ENCODE measurements around the gene EHBP1. TPM values are rescaled to one million over a fixed set of nuclear protein-coding genes. Genes with fewer than 3 reads are reported as not detected.

EHBP1 gene
- total and polyA plus RNA-seq, 4 donors, result 12.0 to 70.9 (median 28.1) TPM

GRCh38 chr2:62663411-62663810 lies 42.1 kb upstream of the EHBP1 start:
- intact Hi-C loops (cut with DNase I), result no loop called here
- Histone ChIP-seq H3K36me3 (ENCODE audit: control insufficient read depth in 1 of 2, insufficient read depth in 2 of 2, low read length in 1 of 2) (no peaks in the 10 kb centered on the region), H3K9me3 (ENCODE audit: control insufficient read depth, low read length) (no peaks in the 10 kb centered on the region), H3K27ac (ENCODE audit: low read depth in 1 of 2, low read length in 2 of 2) (no peak overlapping the region), H3K27me3 (ENCODE audit: control insufficient read depth in 1 of 2, insufficient read depth in 2 of 2, low read length in 1 of 2) (no peaks in the 10 kb centered on the region), H3K4me1 (ENCODE audit: control insufficient read depth in 1 of 2, insufficient read depth in 2 of 2, low read length in 2 of 2) (peaks cover 0 to 9% of the 10 kb centered on the region in 2 donors), H3K4me3 (ENCODE audit: low read length in 2 of 2) (no peak overlapping the region)
- no peak for DNase-seq
- peak; percentile 61 for ATAC-seq (ENCODE audit: low FRiP score)

DNA sequence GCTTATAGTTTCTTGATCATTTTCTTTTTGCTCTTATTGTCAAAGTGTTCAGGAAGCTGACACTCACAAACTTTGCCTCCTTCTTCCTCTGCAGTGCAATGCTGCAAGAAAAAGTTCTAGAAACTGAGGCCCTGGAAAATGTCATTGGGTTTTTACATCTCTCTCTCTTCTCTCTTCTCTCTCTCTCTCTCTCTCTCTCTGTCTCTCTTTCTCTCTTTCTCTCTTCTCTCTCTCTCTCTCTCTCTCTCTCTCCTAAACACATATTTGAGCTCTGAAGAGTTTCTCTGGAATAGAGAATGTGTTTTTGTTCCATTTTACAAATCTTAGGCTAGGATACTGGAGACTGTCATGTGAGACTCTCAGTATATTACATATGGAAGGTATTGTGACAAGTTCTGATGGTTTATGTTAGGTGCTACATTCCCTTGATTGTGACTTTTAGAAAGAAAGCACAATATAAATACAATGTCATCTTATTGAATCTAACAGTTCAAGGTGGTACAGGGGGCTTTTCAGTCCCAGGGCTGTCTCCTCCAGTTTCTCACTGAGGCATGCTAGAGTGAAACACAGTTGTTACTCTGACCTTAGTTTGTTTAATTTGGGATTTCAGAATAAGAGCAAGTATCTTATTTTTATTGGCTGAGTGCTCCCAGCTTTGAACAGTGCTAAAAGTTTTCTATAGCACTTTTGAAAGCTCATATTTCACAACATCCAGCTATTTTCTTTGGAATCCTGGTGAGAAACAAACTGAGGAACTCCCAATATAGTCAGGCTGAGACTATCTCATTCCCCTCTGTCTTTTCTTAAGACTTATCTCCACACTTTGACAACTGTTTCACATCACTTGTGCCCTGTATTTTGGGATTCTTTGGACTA lies 41.4 kb upstream of the EHBP1 start:
- no peak overlapping the region for H3K4me3 ChIP-seq (ENCODE audit: low read length in 2 of 2)
- ATAC-seq (ENCODE audit: low FRiP score) (peak; percentile 74), DNase-seq (no peak)
- no peaks in the 10 kb centered on the region for H3K9me3 ChIP-seq (ENCODE audit: control insufficient read depth, low read length)
- H3K27me3 ChIP-seq (ENCODE audit: control insufficient read depth in 1 of 2, insufficient read depth in 2 of 2, low read length in 1 of 2), result no peaks in the 10 kb centered on the region
- H3K36me3 ChIP-seq (ENCODE audit: control insufficient read depth in 1 of 2, insufficient read depth in 2 of 2, low read length in 1 of 2), result no peaks in the 10 kb centered on the region
- peaks cover 0 to 9% of the 10 kb centered on the region in 2 donors for H3K4me1 ChIP-seq (ENCODE audit: control insufficient read depth in 1 of 2, insufficient read depth in 2 of 2, low read length in 2 of 2)
- intact Hi-C loops (cut with DNase I), result no loop called here
- H3K27ac ChIP-seq (ENCODE audit: low read depth in 1 of 2, low read length in 2 of 2), result no peak overlapping the region

- Histone ChIP-seq H3K36me3 (ENCODE audit: control insufficient read depth in 1 of 2, insufficient read depth in 2 of 2, low read length in 1 of 2) (no peaks in the 10 kb centered on the region), H3K27ac (ENCODE audit: low read depth in 1 of 2, low read length in 2 of 2) (no peak overlapping the region), H3K4me3 (ENCODE audit: low read length in 2 of 2) (no peak overlapping the region), H3K27me3 (ENCODE audit: control insufficient read depth in 1 of 2, insufficient read depth in 2 of 2, low read length in 1 of 2) (no peaks in the 10 kb centered on the region), H3K4me1 (ENCODE audit: control insufficient read depth in 1 of 2, insufficient read depth in 2 of 2, low read length in 2 of 2) (peaks cover 0 to 9% of the 10 kb centered on the region in 2 donors), H3K9me3 (ENCODE audit: control insufficient read depth, low read length) (no peaks in the 10 kb centered on the region)
- intact Hi-C loops (cut with DNase I), result no loop called here
- WGBS, 2 donors, result 83 to 84% methylated on average over 1 of the region's 1 CpG
- no peak for ATAC-seq (ENCODE audit: low FRiP score)
- no peak for DNase-seq
Observed at GRCh38 chr2:62665446-62665845, 40.1 kb upstream of the EHBP1 start.

DNA sequence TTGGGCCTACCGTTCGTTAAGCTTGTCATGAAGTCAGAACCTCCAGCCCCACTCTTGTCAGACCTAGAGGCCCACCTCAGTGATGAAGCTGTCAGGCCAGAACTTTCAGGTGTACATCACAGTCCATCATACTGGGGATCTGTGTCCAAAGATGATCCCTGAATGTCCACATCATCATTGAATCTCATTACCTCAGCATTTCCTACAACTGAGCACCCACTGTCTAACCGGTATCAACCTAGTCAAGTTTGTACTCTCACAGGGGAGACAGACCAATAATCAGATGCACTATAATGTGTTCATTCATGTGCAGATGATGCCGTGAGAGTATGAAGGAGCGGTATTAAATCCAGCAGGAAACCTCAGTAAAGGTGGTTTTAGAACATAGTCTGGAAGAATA lies 36.3 kb upstream of the EHBP1 start:
- Histone ChIP-seq H3K27me3 (ENCODE audit: control insufficient read depth in 1 of 2, insufficient read depth in 2 of 2, low read length in 1 of 2) (no peaks in the 10 kb centered on the region), H3K27ac (ENCODE audit: low read depth in 1 of 2, low read length in 2 of 2) (no peak overlapping the region), H3K9me3 (ENCODE audit: control insufficient read depth, low read length) (no peaks in the 10 kb centered on the region), H3K36me3 (ENCODE audit: control insufficient read depth in 1 of 2, insufficient read depth in 2 of 2, low read length in 1 of 2) (no peaks in the 10 kb centered on the region), H3K4me1 (ENCODE audit: control insufficient read depth in 1 of 2, insufficient read depth in 2 of 2, low read length in 2 of 2) (peaks cover 3 to 5% of the 10 kb centered on the region in 2 donors), H3K4me3 (ENCODE audit: low read length in 2 of 2) (no peak overlapping the region)
- no peak for DNase-seq
- intact Hi-C loops (cut with DNase I), result no loop called here
- WGBS, 2 donors, result 79 to 97% methylated on average over 5 of the region's 5 CpGs
- no peak for ATAC-seq (ENCODE audit: low FRiP score)

- Histone ChIP-seq H3K4me3 (ENCODE audit: low read length in 2 of 2) (no peak overlapping the region), H3K27ac (ENCODE audit: low read depth in 1 of 2, low read length in 2 of 2) (peak overlapping the region in 1 of 2 donors; percentile 23), H3K4me1 (ENCODE audit: control insufficient read depth in 1 of 2, insufficient read depth in 2 of 2, low read length in 2 of 2) (peaks cover 0 to 3% of the 10 kb centered on the region in 2 donors), H3K27me3 (ENCODE audit: control insufficient read depth in 1 of 2, insufficient read depth in 2 of 2, low read length in 1 of 2) (no peaks in the 10 kb centered on the region), H3K36me3 (ENCODE audit: control insufficient read depth in 1 of 2, insufficient read depth in 2 of 2, low read length in 1 of 2) (no peaks in the 10 kb centered on the region), H3K9me3 (ENCODE audit: control insufficient read depth, low read length) (no peaks in the 10 kb centered on the region)
- intact Hi-C loops (cut with DNase I), result no loop called here
- ATAC-seq (ENCODE audit: low FRiP score), result no peak
- 32 to 40% methylated on average over 1 of the region's 1 CpG for WGBS, 2 donors
- no peak for DNase-seq
Observed at GRCh38 chr2:62672601-62673000, 32.9 kb upstream of the EHBP1 start.

- H3K9me3 ChIP-seq (ENCODE audit: control insufficient read depth, low read length), result no peaks in the 10 kb centered on the region
- H3K27me3 ChIP-seq (ENCODE audit: control insufficient read depth in 1 of 2, insufficient read depth in 2 of 2, low read length in 1 of 2), result no peaks in the 10 kb centered on the region
- H3K4me1 ChIP-seq (ENCODE audit: control insufficient read depth in 1 of 2, insufficient read depth in 2 of 2, low read length in 2 of 2), result peaks cover 0 to 3% of the 10 kb centered on the region in 2 donors
- H3K27ac ChIP-seq (ENCODE audit: low read depth in 1 of 2, low read length in 2 of 2), result no peak overlapping the region
- no peak for DNase-seq
- ATAC-seq (ENCODE audit: low FRiP score), result no peak
- intact Hi-C loops (cut with DNase I), result no loop called here
- no peaks in the 10 kb centered on the region for H3K36me3 ChIP-seq (ENCODE audit: control insufficient read depth in 1 of 2, insufficient read depth in 2 of 2, low read length in 1 of 2)
- H3K4me3 ChIP-seq (ENCODE audit: low read length in 2 of 2), result no peak overlapping the region
Observed at GRCh38 chr2:62675062-62675461, 30.5 kb upstream of the EHBP1 start.

DNA sequence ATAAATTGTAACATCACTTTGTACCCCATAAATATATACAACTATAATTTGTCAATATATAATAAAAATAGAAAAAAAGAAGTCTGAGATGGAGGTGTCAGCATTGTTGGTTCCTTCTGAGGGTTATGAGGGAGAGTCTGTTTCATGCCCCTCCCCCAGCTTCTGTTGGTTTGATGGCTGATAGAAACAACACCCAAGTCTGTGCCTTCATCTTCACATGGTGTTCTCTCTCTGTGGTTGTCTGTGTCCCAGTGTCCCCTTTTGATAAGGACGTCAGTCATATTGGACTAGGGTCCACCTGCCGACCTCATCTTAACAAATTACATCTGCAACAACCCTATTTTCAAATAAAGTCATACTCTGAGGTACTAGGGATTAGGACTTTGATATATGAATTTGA lies 20.3 kb upstream of the EHBP1 start:
- ATAC-seq (ENCODE audit: low FRiP score) (no peak), DNase-seq (no peak)
- H3K27me3 ChIP-seq (ENCODE audit: control insufficient read depth in 1 of 2, insufficient read depth in 2 of 2, low read length in 1 of 2), result no peaks in the 10 kb centered on the region
- H3K36me3 ChIP-seq (ENCODE audit: control insufficient read depth in 1 of 2, insufficient read depth in 2 of 2, low read length in 1 of 2), result no peaks in the 10 kb centered on the region
- no peaks in the 10 kb centered on the region for H3K4me1 ChIP-seq (ENCODE audit: control insufficient read depth in 1 of 2, insufficient read depth in 2 of 2, low read length in 2 of 2)
- no peak overlapping the region for H3K27ac ChIP-seq (ENCODE audit: low read depth in 1 of 2, low read length in 2 of 2)
- no peaks in the 10 kb centered on the region for H3K9me3 ChIP-seq (ENCODE audit: control insufficient read depth, low read length)
- 81 to 89% methylated on average over 2 of the region's 2 CpGs for WGBS, 2 donors
- H3K4me3 ChIP-seq (ENCODE audit: low read length in 2 of 2), result no peak overlapping the region
- intact Hi-C loops (cut with DNase I), result no loop called here

GRCh38 chr2:62686012-62686685 lies 19.4 kb upstream of the EHBP1 start:
- Histone ChIP-seq H3K4me3 (ENCODE audit: low read length in 2 of 2) (no peak overlapping the region), H3K9me3 (ENCODE audit: control insufficient read depth, low read length) (no peaks in the 10 kb centered on the region), H3K4me1 (ENCODE audit: control insufficient read depth in 1 of 2, insufficient read depth in 2 of 2, low read length in 2 of 2) (no peaks in the 10 kb centered on the region), H3K36me3 (ENCODE audit: control insufficient read depth in 1 of 2, insufficient read depth in 2 of 2, low read length in 1 of 2) (no peaks in the 10 kb centered on the region), H3K27ac (ENCODE audit: low read depth in 1 of 2, low read length in 2 of 2) (no peak overlapping the region), H3K27me3 (ENCODE audit: control insufficient read depth in 1 of 2, insufficient read depth in 2 of 2, low read length in 1 of 2) (peaks cover 0 to under 1% of the 10 kb centered on the region in 2 donors)
- ATAC-seq (ENCODE audit: low FRiP score) (no peak), DNase-seq (no peak)
- intact Hi-C loops (cut with DNase I), result no loop called here
- WGBS, 2 donors, result 69 to 75% methylated on average over 4 of the region's 4 CpGs

- Histone ChIP-seq H3K27me3 (ENCODE audit: control insufficient read depth in 1 of 2, insufficient read depth in 2 of 2, low read length in 1 of 2) (peaks cover 0 to 2% of the 10 kb centered on the region in 2 donors), H3K27ac (ENCODE audit: low read depth in 1 of 2, low read length in 2 of 2) (no peak overlapping the region), H3K36me3 (ENCODE audit: control insufficient read depth in 1 of 2, insufficient read depth in 2 of 2, low read length in 1 of 2) (no peaks in the 10 kb centered on the region), H3K4me3 (ENCODE audit: low read length in 2 of 2) (no peak overlapping the region), H3K9me3 (ENCODE audit: control insufficient read depth, low read length) (no peaks in the 10 kb centered on the region), H3K4me1 (ENCODE audit: control insufficient read depth in 1 of 2, insufficient read depth in 2 of 2, low read length in 2 of 2) (no peaks in the 10 kb centered on the region)
- DNase-seq (no peak), ATAC-seq (ENCODE audit: low FRiP score) (no peak)
- intact Hi-C loops (cut with DNase I), result no loop called here
- 75 to 82% methylated on average over 2 of the region's 2 CpGs for WGBS, 2 donors
Observed at GRCh38 chr2:62687636-62688035, 17.9 kb upstream of the EHBP1 start.
